ENCODE measurements around the gene ABCA4. TPM values are rescaled to one million over a fixed set of nuclear protein-coding genes. Genes with fewer than 3 reads are reported as not detected.
"Not testable (repeated sequence)": the region's sequence is repeated elsewhere in the genome, so short reads cannot be mapped to it uniquely, and the experiment has no call there.

ABCA4 gene
- polyA plus RNA-seq (2012; ENCODE audit: missing spikeins), result 0.55 TPM

- DNase-seq (ENCODE audit: insufficient read length) (no peak), FAIRE-seq (no peak)
- no peak for TF ChIP-seq POLR2A (IDR thresholded peaks at IDR 0.05; ENCODE audit: low read depth, low read length)
- TF ChIP-seq POLR2AphosphoS5 (IDR thresholded peaks at IDR 0.05; ENCODE audit: low read depth, low read length), result no peak
- TF ChIP-seq TAF1 (IDR thresholded peaks at IDR 0.05; ENCODE audit: borderline replicate concordance, low read depth, low read length), result no peak
Observed at GRCh38 chr1:94120991-94121390, at the start of gene ABCA4. Gene ABCA4 (minus strand): TSS chr1:94121148. CDS start chr1:94121045, 103 bp downstream.

- no peak for TF ChIP-seq TAF1 (IDR thresholded peaks at IDR 0.05; ENCODE audit: borderline replicate concordance, low read depth, low read length)
- no peak for TF ChIP-seq POLR2A (IDR thresholded peaks at IDR 0.05; ENCODE audit: low read depth, low read length)
- TF ChIP-seq POLR2AphosphoS5 (IDR thresholded peaks at IDR 0.05; ENCODE audit: low read depth, low read length), result no peak
- DNase-seq (ENCODE audit: insufficient read length), result no peak
Observed at GRCh38 chr1:94169126-94169525, 48.2 kb upstream of the ABCA4 start.

DNA sequence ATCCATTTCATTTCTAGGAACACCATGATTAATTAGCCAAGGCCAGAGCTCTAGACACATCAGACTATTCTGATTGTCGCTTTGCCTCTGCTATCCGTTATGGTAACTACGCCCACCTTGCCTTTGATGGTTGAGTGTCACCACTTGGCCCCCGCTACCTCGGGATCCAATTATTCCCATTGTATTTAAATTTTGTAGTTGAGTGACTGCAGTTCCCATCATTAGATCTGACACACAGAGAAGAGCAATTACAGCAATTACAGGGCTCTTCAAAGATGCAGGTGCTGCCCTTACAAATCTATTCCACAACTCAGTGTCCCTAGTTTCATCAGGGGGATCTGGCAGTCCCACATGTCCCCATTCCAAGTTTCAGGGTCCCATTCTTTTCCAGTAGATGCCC lies 44.9 kb upstream of the ABCA4 start:
- DNase-seq (ENCODE audit: insufficient read length) (no peak), FAIRE-seq (no peak)
- TF ChIP-seq POLR2AphosphoS5 (IDR thresholded peaks at IDR 0.05; ENCODE audit: low read depth, low read length) (no peak), TAF1 (IDR thresholded peaks at IDR 0.05; ENCODE audit: borderline replicate concordance, low read depth, low read length) (no peak), POLR2A (IDR thresholded peaks at IDR 0.05; ENCODE audit: low read depth, low read length) (no peak)

More at GRCh38 chr1:94169126-94169525, 48.2 kb upstream of the ABCA4 start:
- FAIRE-seq, result no peak

DNA sequence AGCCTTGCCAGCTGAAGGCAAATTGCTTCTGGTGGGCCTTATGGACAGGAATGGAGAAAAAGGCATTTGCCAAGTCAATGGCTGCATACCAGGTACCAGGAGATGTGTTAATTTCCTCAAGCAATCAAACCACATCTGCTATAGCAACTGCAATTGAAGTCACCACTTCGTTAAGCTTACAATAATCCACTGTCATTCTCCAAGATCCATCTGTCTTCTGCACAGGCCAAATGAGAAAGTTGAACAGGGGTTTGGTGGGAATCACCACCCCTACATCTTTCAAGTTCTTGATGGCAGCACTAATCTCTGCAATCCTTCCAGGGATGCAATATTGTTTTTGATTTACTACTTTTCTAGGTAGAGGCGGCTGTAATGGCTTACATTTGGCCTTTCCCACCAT lies 43.9 kb upstream of the ABCA4 start:
- not testable (repeated sequence) for DNase-seq (ENCODE audit: insufficient read length); FAIRE-seq

- not testable (repeated sequence) for DNase-seq (ENCODE audit: insufficient read length); FAIRE-seq
Observed at GRCh38 chr1:94164121-94164520, 43.2 kb upstream of the ABCA4 start.

- not testable (repeated sequence) for DNase-seq (ENCODE audit: insufficient read length); FAIRE-seq
Observed at GRCh38 chr1:94163249-94163648, 42.3 kb upstream of the ABCA4 start.

DNA sequence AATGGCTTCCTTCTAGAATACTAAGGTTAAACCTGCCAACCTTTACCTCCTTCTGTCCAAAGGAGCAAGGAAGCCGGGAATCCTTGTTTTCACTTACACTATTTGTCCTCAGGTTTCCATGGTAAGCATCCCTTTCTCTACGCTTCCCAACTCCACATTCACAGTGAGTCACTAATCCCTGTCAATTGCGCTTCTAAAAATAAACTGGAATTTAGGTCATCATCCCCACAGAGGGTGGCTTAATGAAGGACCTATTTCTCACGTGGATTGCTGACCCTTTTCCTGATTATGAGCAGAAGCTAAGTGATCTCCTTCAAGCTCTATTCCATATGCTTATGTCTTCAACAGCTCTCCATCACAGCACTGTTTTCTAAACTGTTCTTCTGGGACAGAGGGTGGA lies 39.9 kb upstream of the ABCA4 start:
- no peak for FAIRE-seq
- DNase-seq (ENCODE audit: insufficient read length), result no peak

GRCh38 chr1:94156096-94156625 lies 35.2 kb upstream of the ABCA4 start:
- FAIRE-seq (no peak), DNase-seq (ENCODE audit: insufficient read length) (no peak)
- TF ChIP-seq POLR2A (IDR thresholded peaks at IDR 0.05; ENCODE audit: low read depth, low read length), result no peak
- TF ChIP-seq TAF1 (IDR thresholded peaks at IDR 0.05; ENCODE audit: borderline replicate concordance, low read depth, low read length), result no peak
- no peak for TF ChIP-seq POLR2AphosphoS5 (IDR thresholded peaks at IDR 0.05; ENCODE audit: low read depth, low read length)

More for the DNA sequence above, 39.9 kb upstream of the ABCA4 start:
- TF ChIP-seq TAF1 (IDR thresholded peaks at IDR 0.05; ENCODE audit: borderline replicate concordance, low read depth, low read length) (no peak), POLR2A (IDR thresholded peaks at IDR 0.05; ENCODE audit: low read depth, low read length) (no peak), POLR2AphosphoS5 (IDR thresholded peaks at IDR 0.05; ENCODE audit: low read depth, low read length) (no peak)

DNA sequence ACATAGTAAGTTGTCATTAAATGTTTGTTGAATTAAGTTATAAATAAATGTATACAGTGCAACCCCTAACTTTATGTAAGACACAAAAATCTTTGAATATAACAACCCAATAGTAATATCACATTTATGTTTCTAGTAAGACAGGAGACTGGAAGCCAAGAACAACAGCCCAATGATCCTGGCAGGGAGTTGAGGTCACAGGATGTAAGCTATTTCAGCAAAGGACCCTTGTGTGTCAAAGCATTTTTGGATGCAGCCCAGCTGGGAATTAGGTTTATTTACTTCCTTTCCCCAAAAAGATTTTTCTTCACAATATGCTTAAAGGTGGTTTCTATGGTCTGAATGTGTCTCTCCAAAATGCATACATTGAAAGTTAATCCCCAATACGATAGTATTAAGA lies 34.0 kb upstream of the ABCA4 start:
- FAIRE-seq (no peak), DNase-seq (ENCODE audit: insufficient read length) (no peak)
- TF ChIP-seq POLR2AphosphoS5 (IDR thresholded peaks at IDR 0.05; ENCODE audit: low read depth, low read length), result no peak
- no peak for TF ChIP-seq POLR2A (IDR thresholded peaks at IDR 0.05; ENCODE audit: low read depth, low read length)
- no peak for TF ChIP-seq TAF1 (IDR thresholded peaks at IDR 0.05; ENCODE audit: borderline replicate concordance, low read depth, low read length)

DNA sequence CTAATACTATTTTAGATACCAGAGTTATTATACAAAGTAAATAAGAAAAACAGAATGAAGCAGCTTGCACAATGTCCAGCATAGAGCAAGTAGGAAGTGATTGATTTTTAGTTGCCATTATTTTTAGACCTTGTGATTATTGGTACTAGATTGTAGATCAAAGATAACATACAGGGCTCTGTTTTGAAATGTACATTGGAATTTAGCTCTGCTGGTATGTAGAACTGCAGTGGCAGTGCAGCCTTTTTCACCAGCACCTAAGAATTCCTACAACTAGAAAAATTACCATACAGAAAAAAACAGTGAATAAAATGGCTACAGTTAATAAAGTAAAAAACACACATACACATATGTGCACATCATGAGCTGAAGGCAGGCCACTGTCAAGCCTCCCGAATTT lies 32.2 kb upstream of the ABCA4 start:
- no peak for TF ChIP-seq POLR2AphosphoS5 (IDR thresholded peaks at IDR 0.05; ENCODE audit: low read depth, low read length)
- no peak for TF ChIP-seq TAF1 (IDR thresholded peaks at IDR 0.05; ENCODE audit: borderline replicate concordance, low read depth, low read length)
- no peak for TF ChIP-seq POLR2A (IDR thresholded peaks at IDR 0.05; ENCODE audit: low read depth, low read length)
- DNase-seq (ENCODE audit: insufficient read length), result no peak
- FAIRE-seq, result no peak

DNA sequence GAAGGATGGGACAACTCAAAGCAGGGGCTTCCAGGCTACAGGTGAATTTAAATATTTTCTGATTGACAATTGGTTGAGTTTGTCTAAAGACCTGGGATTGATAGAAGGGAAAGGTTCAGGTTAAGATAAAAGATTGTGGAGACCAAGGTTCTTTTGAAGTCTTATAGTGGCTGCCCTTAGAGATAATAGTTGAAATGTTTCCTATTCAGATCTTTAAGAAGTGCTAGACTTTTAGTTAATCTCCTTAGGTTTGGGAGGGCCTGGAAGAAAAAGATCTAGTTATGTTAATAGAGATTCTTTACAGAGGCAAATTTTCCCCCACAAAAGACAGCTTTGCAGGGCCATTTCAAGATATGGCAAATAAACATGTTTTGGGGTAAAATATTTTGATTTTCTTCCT lies 28.2 kb upstream of the ABCA4 start:
- DNase-seq (ENCODE audit: insufficient read length); FAIRE-seq: not testable (repeated sequence)

- no peak for DNase-seq (ENCODE audit: insufficient read length)
- no peak for FAIRE-seq
- TF ChIP-seq POLR2AphosphoS5 (IDR thresholded peaks at IDR 0.05; ENCODE audit: low read depth, low read length) (no peak), POLR2A (IDR thresholded peaks at IDR 0.05; ENCODE audit: low read depth, low read length) (no peak), TAF1 (IDR thresholded peaks at IDR 0.05; ENCODE audit: borderline replicate concordance, low read depth, low read length) (no peak)
Observed at GRCh38 chr1:94146273-94146672, 25.3 kb upstream of the ABCA4 start.

DNA sequence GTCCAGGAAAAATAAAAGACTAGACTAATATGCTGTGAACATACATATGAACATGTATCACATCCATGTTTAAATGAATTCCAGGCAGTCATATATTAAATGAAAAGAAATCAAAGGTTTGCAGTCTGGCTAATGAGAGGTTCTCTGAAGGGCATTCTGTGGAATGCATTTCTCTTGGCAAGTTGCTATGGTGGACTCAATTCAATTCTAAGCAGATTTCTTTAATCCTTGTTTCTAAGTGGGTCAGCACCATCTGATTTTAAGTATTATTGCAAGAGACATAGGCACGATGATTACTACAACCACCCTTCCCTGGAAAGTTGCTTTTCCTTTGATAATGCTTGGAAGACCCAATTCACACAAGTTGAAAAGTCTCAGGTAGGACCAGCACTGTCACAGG lies 23.9 kb upstream of the ABCA4 start:
- FAIRE-seq (no peak), DNase-seq (ENCODE audit: insufficient read length) (no peak)
- TF ChIP-seq POLR2AphosphoS5 (IDR thresholded peaks at IDR 0.05; ENCODE audit: low read depth, low read length) (no peak), TAF1 (IDR thresholded peaks at IDR 0.05; ENCODE audit: borderline replicate concordance, low read depth, low read length) (no peak), POLR2A (IDR thresholded peaks at IDR 0.05; ENCODE audit: low read depth, low read length) (no peak)
